B cell (primary cell): ENCODE results near the gene SPHKAP. TPM values are rescaled to one million over a fixed set of nuclear protein-coding genes. Genes with fewer than 3 reads are reported as not detected.

Experiments
- ATAC-seq: fragments of 200-7000 bp; cut with Tn5 transposase; one replicate; pipeline ENCODE4 v1.10.0; 2021; ENCODE audit warnings: low read depth, mild to moderate bottlenecking, moderate number of reproducible peaks, moderate library complexity
- CTCF ChIA-PET: fragments of 350-600 bp; sonication (Branson Sonifier 250); formaldehyde crosslinking; loops from one replicate; lab custom pipeline; 2021; ENCODE audit warnings: antibody characterized with exemption, inconsistent platforms; lab: Charles Lee
- POLR2A ChIA-PET: fragments of 350-600 bp; sonication (Branson Sonifier 250); formaldehyde crosslinking; loops from one replicate; lab custom pipeline; 2021; ENCODE audit warnings: antibody characterized with exemption; lab: Charles Lee
- DNase-seq: peaks from one replicate; pipeline ENCODE4 v3.0.0; 2013
- H2AFZ ChIP-seq: 2 replicates; pipeline ENCODE4 v1.6.1; 2012; ENCODE audit warnings: mild to moderate bottlenecking, low read depth, low read length; ENCODE audit not compliant: insufficient read depth, poor library complexity, severe bottlenecking
- H3K27ac ChIP-seq, 2 donors: 1 replicate in 1 of 2; 2 replicates in 1 of 2; pipeline ENCODE4 v1.5.1; 2012 to 2013; ENCODE audit warnings: low read length in 2 of 2, mild to moderate bottlenecking in 2 of 2, moderate library complexity in 1 of 2
- H3K27me3 ChIP-seq, 4 experiments: fragments of 200-600 bp in 1 of 4; sonication (generic) in 1 of 4; replicated peaks in 1 of 4; 1 replicate in 2 of 4; 2 replicates in 2 of 4; pipeline versions ENCODE4 v1.6.1 to v1.7.0; 2013 to 2016; ENCODE audit warnings: low read length in 3 of 4, mild to moderate bottlenecking in 2 of 4, mixed read lengths in 1 of 4, moderate library complexity in 1 of 4; ENCODE audit not compliant: insufficient read depth in 4 of 4, control insufficient read depth in 3 of 4; ENCODE audit errors: control extremely low read depth in 1 of 4
- H3K36me3 ChIP-seq, 2 experiments: replicated peaks in 1 of 2; 1 replicate in 1 of 2; 2 replicates in 1 of 2; pipeline versions ENCODE4 v1.6.1 to v1.7.1; 2013; ENCODE audit warnings: low read length in 1 of 2; ENCODE audit not compliant: insufficient read depth in 2 of 2, control insufficient read depth in 1 of 2; ENCODE audit errors: control extremely low read depth in 1 of 2, extremely low read depth in 1 of 2
- H3K4me1 ChIP-seq, 2 donors: fragments of 200-600 bp in 1 of 2; sonication (generic) in 1 of 2; 1 replicate in 1 of 2; 2 replicates in 1 of 2; pipeline versions ENCODE4 v1.5.1 to v1.6.1; 2013 to 2017; ENCODE audit warnings: low read length in 2 of 2; ENCODE audit not compliant: control insufficient read depth in 2 of 2, insufficient read depth in 2 of 2
- H3K4me2 ChIP-seq: replicated peaks from 2 replicates; pipeline ENCODE3; 2012; ENCODE audit warnings: mild to moderate bottlenecking, low read depth, low read length; ENCODE audit not compliant: poor library complexity, severe bottlenecking
- H3K4me3 ChIP-seq, 5 experiments: fragments of 200-600 bp in 1 of 5; sonication (generic) in 1 of 5; 1 replicate in 3 of 5; 2 replicates in 2 of 5; pipeline versions ENCODE4 v1.5.1 to v1.7.0; 2011 to 2016; ENCODE audit warnings: low read length in 4 of 5, mild to moderate bottlenecking in 4 of 5, low read depth in 2 of 5, control low read depth in 1 of 5, moderate library complexity in 1 of 5; ENCODE audit not compliant: insufficient read depth in 1 of 5; ENCODE audit errors: control extremely low read depth in 1 of 5, extremely low read depth in 1 of 5
- H3K79me2 ChIP-seq: fragments of 200-600 bp; sonication (generic); one replicate; pipeline ENCODE4 v1.6.0; 2016; ENCODE audit warnings: low read length; ENCODE audit not compliant: control insufficient read depth, insufficient read depth
- H3K9ac ChIP-seq: fragments of 200-600 bp; sonication (generic); 2 replicates; pipeline ENCODE4 v1.6.1; 2017; ENCODE audit warnings: mild to moderate bottlenecking, low read length, moderate library complexity
- H3K9me3 ChIP-seq, 3 donors: one replicate each; pipeline versions ENCODE4 v1.6.1 to v1.7.1; 2013; ENCODE audit warnings: low read length in 2 of 3; ENCODE audit not compliant: control insufficient read depth in 2 of 3, insufficient read depth in 1 of 3; ENCODE audit errors: control extremely low read depth in 1 of 3
- H4K20me1 ChIP-seq: 2 replicates; pipeline ENCODE4 v1.6.0; 2012; ENCODE audit warnings: mild to moderate bottlenecking, low read length; ENCODE audit not compliant: insufficient read depth, control insufficient read depth, poor library complexity, severe bottlenecking
- H3K27ac Mint-ChIP-seq: one replicate; pipeline ENCODE4 v1.8.0; 2021; ENCODE audit warnings: mixed read lengths
- H3K27me3 Mint-ChIP-seq: one replicate; pipeline ENCODE4 v1.8.0; 2021; ENCODE audit warnings: mixed read lengths
- H3K4me1 Mint-ChIP-seq: one replicate; pipeline ENCODE4 v1.8.0; 2021; ENCODE audit warnings: mixed read lengths
- H3K4me3 Mint-ChIP-seq: one replicate; pipeline ENCODE4 v1.8.0; 2021; ENCODE audit warnings: mixed read lengths
- H3K9me3 Mint-ChIP-seq: one replicate; pipeline ENCODE4 v1.8.0; 2022; ENCODE audit warnings: mixed read lengths; ENCODE audit not compliant: insufficient read depth
- EZH2 ChIP-seq: IDR thresholded peaks from 2 replicates; pipeline ENCODE4 v1.6.1; 2012; ENCODE audit warnings: borderline replicate concordance, low read depth, mild to moderate bottlenecking, moderate library complexity, low read length; ENCODE audit not compliant: insufficient read depth, poor library complexity, severe bottlenecking
- WGBS: methylation state at CpG from one replicate; pipeline ENCODE4 v1.1.5; 2013; ENCODE audit warnings: missing lambda C conversion rate; ENCODE audit not compliant: insufficient coverage; 5-methylcytosine and 5-hydroxymethylcytosine counted together
- intact Hi-C: fragments of 100-400 bp; cut with micrococcal nuclease; formaldehyde crosslinking; loops from one replicate; pipeline ENCODE4 v1.10.0; 2022
- polyA minus RNA-seq: library from RNA; depleted of rRNA, polyadenylated mRNA; stranded (reverse); fragments of >200 nt; gene quantifications from 2 replicates; pipeline ENCODE4 v1.2.3, GENCODE V29; 2012
- polyA plus RNA-seq: library from polyadenylated mRNA; depleted of rRNA; stranded (reverse); fragments of >200 nt; gene quantifications from 2 replicates; pipeline ENCODE4 v1.2.3, GENCODE V29; 2012
- total RNA-seq, 2 donors: library from RNA; stranded (reverse); fragments of 120-200 nt in 1 of 2; gene quantifications; 1 replicate in 1 of 2; 2 replicates in 1 of 2; pipeline versions ENCODE4 v1.2.3 to v1.2.4, GENCODE V29; 2013 to 2022
- TF ChIP-seq, protein P1 (sequence below): fragments of 200-600 bp; IDR thresholded peaks from one replicate; pipeline ENCODE4 v1.8.0; 2022; ENCODE audit warnings: antibody characterized with exemption, mild to moderate bottlenecking

Gene SPHKAP, protein sequence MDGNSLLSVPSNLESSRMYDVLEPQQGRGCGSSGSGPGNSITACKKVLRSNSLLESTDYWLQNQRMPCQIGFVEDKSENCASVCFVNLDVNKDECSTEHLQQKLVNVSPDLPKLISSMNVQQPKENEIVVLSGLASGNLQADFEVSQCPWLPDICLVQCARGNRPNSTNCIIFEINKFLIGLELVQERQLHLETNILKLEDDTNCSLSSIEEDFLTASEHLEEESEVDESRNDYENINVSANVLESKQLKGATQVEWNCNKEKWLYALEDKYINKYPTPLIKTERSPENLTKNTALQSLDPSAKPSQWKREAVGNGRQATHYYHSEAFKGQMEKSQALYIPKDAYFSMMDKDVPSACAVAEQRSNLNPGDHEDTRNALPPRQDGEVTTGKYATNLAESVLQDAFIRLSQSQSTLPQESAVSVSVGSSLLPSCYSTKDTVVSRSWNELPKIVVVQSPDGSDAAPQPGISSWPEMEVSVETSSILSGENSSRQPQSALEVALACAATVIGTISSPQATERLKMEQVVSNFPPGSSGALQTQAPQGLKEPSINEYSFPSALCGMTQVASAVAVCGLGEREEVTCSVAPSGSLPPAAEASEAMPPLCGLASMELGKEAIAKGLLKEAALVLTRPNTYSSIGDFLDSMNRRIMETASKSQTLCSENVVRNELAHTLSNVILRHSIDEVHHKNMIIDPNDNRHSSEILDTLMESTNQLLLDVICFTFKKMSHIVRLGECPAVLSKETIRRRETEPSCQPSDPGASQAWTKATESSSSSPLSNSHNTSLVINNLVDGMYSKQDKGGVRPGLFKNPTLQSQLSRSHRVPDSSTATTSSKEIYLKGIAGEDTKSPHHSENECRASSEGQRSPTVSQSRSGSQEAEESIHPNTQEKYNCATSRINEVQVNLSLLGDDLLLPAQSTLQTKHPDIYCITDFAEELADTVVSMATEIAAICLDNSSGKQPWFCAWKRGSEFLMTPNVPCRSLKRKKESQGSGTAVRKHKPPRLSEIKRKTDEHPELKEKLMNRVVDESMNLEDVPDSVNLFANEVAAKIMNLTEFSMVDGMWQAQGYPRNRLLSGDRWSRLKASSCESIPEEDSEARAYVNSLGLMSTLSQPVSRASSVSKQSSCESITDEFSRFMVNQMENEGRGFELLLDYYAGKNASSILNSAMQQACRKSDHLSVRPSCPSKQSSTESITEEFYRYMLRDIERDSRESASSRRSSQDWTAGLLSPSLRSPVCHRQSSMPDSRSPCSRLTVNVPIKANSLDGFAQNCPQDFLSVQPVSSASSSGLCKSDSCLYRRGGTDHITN (N-terminal part only)
- not detected in 2 replicates for total RNA-seq
- total RNA-seq (2013): 0.82 TPM
- not detected in 2 replicates for polyA plus RNA-seq
- polyA minus RNA-seq: 0.07 TPM in 1 of 2 replicates, not detected in the other

DNA sequence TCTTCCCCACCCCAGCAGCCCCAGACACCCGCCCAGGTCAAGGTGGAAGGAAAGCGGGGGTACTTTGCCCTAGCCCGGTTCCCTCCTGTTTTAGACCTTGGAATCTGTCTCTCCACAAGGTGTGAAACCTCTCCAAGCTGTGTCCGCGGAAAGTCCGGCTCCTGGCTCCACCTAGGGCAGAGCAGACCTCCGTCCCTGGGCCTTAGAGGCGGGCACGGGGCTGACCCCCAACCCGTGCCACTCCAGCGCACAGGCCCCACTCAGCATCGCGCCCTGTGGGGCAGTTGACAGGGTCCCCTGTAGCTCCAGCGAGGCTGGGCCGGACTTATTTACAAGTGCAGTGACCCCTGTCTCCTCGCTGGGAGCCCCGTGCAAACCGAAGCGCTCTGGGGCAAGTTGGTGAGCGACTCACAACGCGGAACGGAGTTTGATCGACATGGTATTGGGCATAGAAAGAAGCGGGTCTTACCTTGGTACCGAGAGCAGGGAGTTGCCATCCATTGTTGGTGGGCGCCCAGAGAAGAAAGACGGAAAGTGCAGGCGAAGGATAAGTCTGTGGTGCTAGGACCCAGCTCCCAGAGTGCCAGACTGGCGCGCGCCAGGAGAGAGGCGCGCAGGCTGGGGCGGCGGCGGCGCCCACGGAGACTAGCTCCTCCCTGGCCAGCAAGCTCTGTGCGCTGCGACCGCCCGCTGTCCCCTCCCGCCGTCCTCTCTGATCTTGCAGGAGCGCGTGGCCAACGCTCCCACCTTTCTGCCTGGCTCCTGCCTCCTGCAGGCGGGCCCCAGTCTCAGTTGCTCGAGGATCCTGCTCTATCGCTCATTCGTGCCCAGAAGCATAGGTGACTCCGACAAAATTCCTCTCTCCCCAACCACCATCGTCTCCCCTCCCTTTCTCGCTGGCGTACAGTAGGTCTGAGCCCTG is at the start of gene SPHKAP:
SPHKAP (minus strand) TSS at position 590 of the 922 bp plus-strand sequence; CDS start at position 501, 89 bp downstream.
- Mint-ChIP-seq H3K9me3 (peaks cover 2% of the 10 kb centered on the region), H3K27ac (no peak within 1 kb of the TSS), H3K4me1 (no peaks in the 10 kb centered on the region), H3K27me3 (peaks cover 12% of the 10 kb centered on the region), H3K4me3 (no peak within 1 kb of the TSS)
- ATAC-seq (no peak), DNase-seq (no peak)
- H3K79me2 ChIP-seq: no peaks in the 10 kb centered on the region
- no peak within 1 kb of the TSS for H3K4me3 ChIP-seq
- 15% methylated on average over 54 of the region's 56 CpGs for WGBS
- H3K9ac ChIP-seq: no peak within 1 kb of the TSS
- intact Hi-C loops: no loop called here
- ChIA-PET POLR2A (no interaction called here), CTCF (no interaction called here)
- peaks cover 0 to 21% (median 0%) of the 10 kb centered on the region in 3 donors for H3K9me3 ChIP-seq
- no peak for TF ChIP-seq EZH2
- TF ChIP-seq, protein P1, sequence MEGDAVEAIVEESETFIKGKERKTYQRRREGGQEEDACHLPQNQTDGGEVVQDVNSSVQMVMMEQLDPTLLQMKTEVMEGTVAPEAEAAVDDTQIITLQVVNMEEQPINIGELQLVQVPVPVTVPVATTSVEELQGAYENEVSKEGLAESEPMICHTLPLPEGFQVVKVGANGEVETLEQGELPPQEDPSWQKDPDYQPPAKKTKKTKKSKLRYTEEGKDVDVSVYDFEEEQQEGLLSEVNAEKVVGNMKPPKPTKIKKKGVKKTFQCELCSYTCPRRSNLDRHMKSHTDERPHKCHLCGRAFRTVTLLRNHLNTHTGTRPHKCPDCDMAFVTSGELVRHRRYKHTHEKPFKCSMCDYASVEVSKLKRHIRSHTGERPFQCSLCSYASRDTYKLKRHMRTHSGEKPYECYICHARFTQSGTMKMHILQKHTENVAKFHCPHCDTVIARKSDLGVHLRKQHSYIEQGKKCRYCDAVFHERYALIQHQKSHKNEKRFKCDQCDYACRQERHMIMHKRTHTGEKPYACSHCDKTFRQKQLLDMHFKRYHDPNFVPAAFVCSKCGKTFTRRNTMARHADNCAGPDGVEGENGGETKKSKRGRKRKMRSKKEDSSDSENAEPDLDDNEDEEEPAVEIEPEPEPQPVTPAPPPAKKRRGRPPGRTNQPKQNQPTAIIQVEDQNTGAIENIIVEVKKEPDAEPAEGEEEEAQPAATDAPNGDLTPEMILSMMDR: no peak
- no peak within 1 kb of the TSS for H2AFZ ChIP-seq
- no peaks in the 10 kb centered on the region for H4K20me1 ChIP-seq
- H3K4me1 ChIP-seq: no peaks in the 10 kb centered on the region
- H3K4me2 ChIP-seq: no peak within 1 kb of the TSS
- H3K27me3 ChIP-seq: peaks cover 0 to 10% (median 1%) of the 10 kb centered on the region in 4 experiments
- no peaks in the 10 kb centered on the region for H3K36me3 ChIP-seq
- no peak within 1 kb of the TSS for H3K27ac ChIP-seq
